Measurements from ENCODE around the gene CBX8.

- TF ChIP-seq ZZZ3 (CRISPR knock-in tag; IDR thresholded peaks at IDR 0.05; ENCODE audit: borderline replicate concordance) (no peak), CTCF (CRISPR knock-in tag; IDR thresholded peaks at IDR 0.05) (no peak), DDIT3 (CRISPR knock-in tag; IDR thresholded peaks at IDR 0.05) (no peak), YY1 (IDR thresholded peaks at IDR 0.05; ENCODE audit: insufficient read depth, insufficient replicate concordance, low read depth, low read length) (no peak), POLR2G (IDR thresholded peaks at IDR 0.05; ENCODE audit: low read depth, low read length) (no peak), ZNF614 (CRISPR knock-in tag; IDR thresholded peaks at IDR 0.05; ENCODE audit: borderline replicate concordance) (no peak), KLF12 (CRISPR knock-in tag; IDR thresholded peaks at IDR 0.05; ENCODE audit: borderline replicate concordance) (no peak), MBD4 (IDR thresholded peaks at IDR 0.05; ENCODE audit: borderline replicate concordance, low read length) (no peak), POLR2AphosphoS5 (IDR thresholded peaks at IDR 0.05; ENCODE audit: low read depth, low read length) (no peak), NFE2 (CRISPR knock-in tag; IDR thresholded peaks at IDR 0.05) (no peak)
Measured at GRCh38 chr17:79784353-79785016, 12.4 kb downstream of the CBX8 start.

All from HepG2 (cell line).